Vagina (tissue), 2 donors: ENCODE results near the gene COL23A1. TPM values are rescaled to one million over a fixed set of nuclear protein-coding genes. Genes with fewer than 3 reads are reported as not detected.

Experiments used
- DNase-seq, 2 donors: peaks; one replicate each; pipeline ENCODE4 v3.0.0-alpha.2; 2017; ENCODE audit errors: extremely low spot score in 2 of 2
- H3K27ac ChIP-seq: fragments of 200-600 bp; sonication (generic); one replicate; pipeline ENCODE4 v1.5.1; 2019
- H3K27me3 ChIP-seq: fragments of 200-600 bp; sonication (generic); one replicate; pipeline ENCODE4 v1.5.1; 2019
- H3K36me3 ChIP-seq, 2 donors: fragments of 200-600 bp; sonication (generic); one replicate each; pipeline ENCODE4 v1.5.1; 2017 to 2019
- H3K4me1 ChIP-seq: fragments of 200-600 bp; sonication (generic); one replicate; pipeline ENCODE4 v1.5.1; 2019
- H3K4me3 ChIP-seq, 2 donors: fragments of 200-600 bp; sonication (generic); 1 replicate in 1 of 2; 2 replicates in 1 of 2; pipeline ENCODE4 v1.5.1; 2016 to 2019
- H3K9me3 ChIP-seq: fragments of 200-600 bp; sonication (generic); one replicate; pipeline ENCODE4 v1.5.1; 2019
- POLR2A ChIP-seq, 2 donors: fragments of 450-650 bp; IDR thresholded peaks; one replicate each; pipeline ENCODE4 v1.6.1; 2017; ENCODE audit warnings: antibody characterized with exemption in 2 of 2, mild to moderate bottlenecking in 2 of 2, moderate library complexity in 2 of 2
- POLR2AphosphoS5 ChIP-seq, 2 donors: sonication (generic); formaldehyde crosslinking; IDR thresholded peaks; one replicate each; pipeline ENCODE4 v1.9.0; 2017; ENCODE audit warnings: antibody characterized with exemption in 2 of 2, mild to moderate bottlenecking in 2 of 2, low read depth in 1 of 2; ENCODE audit not compliant: insufficient read depth in 1 of 2
- intact Hi-C: fragments of 100-400 bp; cut with DNase I; formaldehyde crosslinking; loops from one replicate; pipeline ENCODE4 v1.15.1; 2023
- total RNA-seq: library from RNA; depleted of rRNA; stranded (reverse); fragments of >200 nt; gene quantifications from one replicate; pipeline ENCODE4 v1.2.3, GENCODE V29; 2016
- TF ChIP-seq, protein P1 (sequence below), 3 experiments: fragments of 450-650 bp in 2 of 3; fragments of 200-600 bp in 1 of 3; sonication (generic) in 1 of 3; IDR thresholded peaks; one replicate each; pipeline ENCODE4 v1.5.1; 2017 to 2019; ENCODE audit warnings: antibody characterized with exemption in 3 of 3, mild to moderate bottlenecking in 2 of 3, moderate library complexity in 2 of 3

COL23A1 gene
- total RNA-seq, 1 donor from 2014 or later, result 3.7 TPM

DNA sequence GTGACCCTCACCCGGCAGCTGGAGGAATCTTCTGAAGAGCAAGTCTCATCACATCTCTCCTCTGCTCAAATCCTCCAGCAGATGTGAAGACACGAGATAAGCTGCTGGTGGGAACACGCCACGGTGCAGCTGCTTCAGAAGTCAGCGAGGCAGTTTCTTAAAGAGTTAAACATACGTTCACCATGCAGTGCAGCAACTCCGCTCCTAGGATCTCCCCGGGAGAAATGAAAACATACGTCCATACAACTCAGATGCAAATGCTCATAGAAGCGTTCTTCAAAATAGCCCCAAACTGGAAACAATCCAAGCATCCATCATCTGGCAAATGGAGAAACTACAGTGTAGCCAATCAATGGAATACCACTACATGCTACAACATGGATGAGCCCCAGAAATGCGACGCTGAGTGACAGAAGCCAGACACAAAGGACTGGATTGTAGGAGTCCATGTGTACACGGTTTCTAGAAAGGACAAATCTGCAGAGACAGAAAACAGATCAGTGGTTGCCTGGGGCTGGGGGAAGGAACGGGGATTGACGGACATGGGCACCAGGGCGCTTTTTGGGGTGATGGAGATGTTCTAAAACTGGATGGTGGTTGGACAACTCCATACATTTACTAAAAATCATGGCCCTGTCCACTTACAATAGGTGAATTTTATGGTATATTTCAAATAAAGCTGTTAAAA lies 150.6 kb downstream of the COL23A1 start:
- intact Hi-C loops, result loop anchor here (10.0 kb wide), 1 partner anchor 1095 kb away; no protein-coding TSS in a partner anchor
- DNase-seq, result no peak

GRCh38 chr5:178438796-178439195 lies 151.4 kb downstream of the COL23A1 start:
- no peaks in the 10 kb centered on the region for H3K9me3 ChIP-seq

More for the DNA sequence above, 150.6 kb downstream of the COL23A1 start:
- Histone ChIP-seq H3K4me1 (peaks cover 5% of the 10 kb centered on the region), H3K4me3 (no peak overlapping the region), H3K36me3 (no peaks in the 10 kb centered on the region), H3K27me3 (no peaks in the 10 kb centered on the region), H3K27ac (no peak overlapping the region), H3K9me3 (no peaks in the 10 kb centered on the region)
- TF ChIP-seq POLR2A (IDR thresholded peaks at IDR 0.05) (no peak), POLR2AphosphoS5 (IDR thresholded peaks at IDR 0.05; ENCODE audit: insufficient read depth in 1 of 2, low read depth in 1 of 2) (no peak)
- TF ChIP-seq, protein P1, sequence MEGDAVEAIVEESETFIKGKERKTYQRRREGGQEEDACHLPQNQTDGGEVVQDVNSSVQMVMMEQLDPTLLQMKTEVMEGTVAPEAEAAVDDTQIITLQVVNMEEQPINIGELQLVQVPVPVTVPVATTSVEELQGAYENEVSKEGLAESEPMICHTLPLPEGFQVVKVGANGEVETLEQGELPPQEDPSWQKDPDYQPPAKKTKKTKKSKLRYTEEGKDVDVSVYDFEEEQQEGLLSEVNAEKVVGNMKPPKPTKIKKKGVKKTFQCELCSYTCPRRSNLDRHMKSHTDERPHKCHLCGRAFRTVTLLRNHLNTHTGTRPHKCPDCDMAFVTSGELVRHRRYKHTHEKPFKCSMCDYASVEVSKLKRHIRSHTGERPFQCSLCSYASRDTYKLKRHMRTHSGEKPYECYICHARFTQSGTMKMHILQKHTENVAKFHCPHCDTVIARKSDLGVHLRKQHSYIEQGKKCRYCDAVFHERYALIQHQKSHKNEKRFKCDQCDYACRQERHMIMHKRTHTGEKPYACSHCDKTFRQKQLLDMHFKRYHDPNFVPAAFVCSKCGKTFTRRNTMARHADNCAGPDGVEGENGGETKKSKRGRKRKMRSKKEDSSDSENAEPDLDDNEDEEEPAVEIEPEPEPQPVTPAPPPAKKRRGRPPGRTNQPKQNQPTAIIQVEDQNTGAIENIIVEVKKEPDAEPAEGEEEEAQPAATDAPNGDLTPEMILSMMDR (IDR thresholded peaks at IDR 0.05), result no peak

DNA sequence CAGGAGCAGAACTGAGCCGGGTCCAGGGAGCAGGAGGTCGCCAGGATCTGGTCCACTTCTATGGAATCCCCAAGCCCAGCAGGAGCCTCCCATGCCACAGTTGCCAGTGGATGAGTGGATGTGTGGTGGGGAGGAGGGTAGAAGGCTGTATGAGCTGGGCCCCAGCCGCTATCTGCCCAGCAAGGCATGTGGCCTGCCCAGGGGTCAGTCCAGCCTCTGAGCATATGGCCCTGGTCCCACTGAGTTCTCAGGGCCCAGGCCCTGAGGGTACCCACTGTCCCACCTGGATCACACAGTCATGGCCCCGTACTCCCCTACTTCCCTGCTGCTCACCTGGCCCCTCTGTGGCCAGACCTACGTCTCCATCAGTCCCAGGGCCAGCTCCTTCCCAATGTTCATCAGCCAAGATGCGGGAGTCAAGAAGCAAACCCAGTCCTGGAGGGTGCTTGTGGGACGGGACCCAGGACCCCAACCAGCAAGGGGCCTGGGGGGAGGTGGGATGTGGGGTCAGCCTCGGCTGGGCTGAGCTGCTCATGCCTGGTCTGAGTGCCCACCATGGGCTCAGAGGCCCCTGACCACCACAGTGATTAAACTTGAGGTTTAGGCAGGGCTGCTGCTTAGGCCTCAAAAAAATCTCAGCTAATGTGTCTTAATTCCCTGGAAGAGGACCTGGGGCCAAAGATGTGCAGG lies 152.7 kb downstream of the COL23A1 start:
- intact Hi-C loops, result no loop called here
- TF ChIP-seq, protein P1 (IDR thresholded peaks at IDR 0.05), result no peak
- no peak for TF ChIP-seq POLR2A (IDR thresholded peaks at IDR 0.05)
- no peak for TF ChIP-seq POLR2AphosphoS5 (IDR thresholded peaks at IDR 0.05; ENCODE audit: insufficient read depth in 1 of 2, low read depth in 1 of 2)
- Histone ChIP-seq H3K4me3 (no peak overlapping the region), H3K4me1 (peaks cover 7% of the 10 kb centered on the region), H3K9me3 (no peaks in the 10 kb centered on the region), H3K36me3 (no peaks in the 10 kb centered on the region), H3K27ac (no peak overlapping the region), H3K27me3 (no peaks in the 10 kb centered on the region)
- DNase-seq, result peak in 1 of 2 donors; percentile 69

More at GRCh38 chr5:178438796-178439195, 151.4 kb downstream of the COL23A1 start:
- intact Hi-C loops, result no loop called here
- Histone ChIP-seq H3K27me3 (no peaks in the 10 kb centered on the region), H3K27ac (no peak overlapping the region), H3K4me1 (peaks cover 7% of the 10 kb centered on the region), H3K4me3 (no peak overlapping the region), H3K36me3 (no peaks in the 10 kb centered on the region)
- no peak for DNase-seq
- no peak for TF ChIP-seq POLR2A (IDR thresholded peaks at IDR 0.05)
- TF ChIP-seq, protein P1 (IDR thresholded peaks at IDR 0.05), result no peak

DNA sequence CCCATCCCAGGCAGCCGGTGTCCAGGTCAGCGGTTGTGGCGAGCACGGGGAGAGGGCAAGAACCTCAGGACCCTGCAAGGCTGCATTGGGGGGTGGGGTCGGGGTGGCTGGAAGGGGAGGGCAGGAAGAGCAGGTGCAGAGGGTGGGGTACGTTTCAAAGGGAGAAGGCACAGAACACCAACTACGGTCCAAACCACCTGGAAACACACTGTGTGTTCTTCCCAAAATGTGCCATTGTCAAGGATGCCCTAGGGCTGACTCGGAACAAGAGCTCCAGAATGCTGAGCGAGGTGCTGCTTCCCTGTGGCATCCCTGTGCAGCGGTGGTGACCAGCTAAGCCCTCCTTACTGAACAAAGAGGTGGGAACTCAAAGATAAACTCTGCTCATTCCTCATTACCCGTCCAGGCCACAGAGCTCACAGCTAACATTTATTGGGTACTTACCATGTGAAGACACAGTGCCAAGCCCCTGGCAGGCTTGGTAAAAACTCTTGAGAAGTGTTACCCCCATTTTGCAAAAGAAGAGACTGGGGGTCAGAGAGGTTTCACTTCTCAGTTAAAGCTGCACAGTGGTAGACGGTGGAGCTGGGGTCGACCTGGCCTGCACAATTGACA lies 153.8 kb downstream of the COL23A1 start:
- TF ChIP-seq POLR2A (IDR thresholded peaks at IDR 0.05), result no peak
- Histone ChIP-seq H3K4me1 (peaks cover 7% of the 10 kb centered on the region), H3K4me3 (no peak overlapping the region), H3K36me3 (no peaks in the 10 kb centered on the region), H3K9me3 (no peaks in the 10 kb centered on the region), H3K27ac (no peak overlapping the region), H3K27me3 (no peaks in the 10 kb centered on the region)
- peak; percentile 40 to 77 for DNase-seq
- intact Hi-C loops, result no loop called here

- H3K4me3 ChIP-seq, result no peak overlapping the region
- H3K9me3 ChIP-seq, result no peaks in the 10 kb centered on the region
- TF ChIP-seq POLR2AphosphoS5 (IDR thresholded peaks at IDR 0.05; ENCODE audit: insufficient read depth in 1 of 2, low read depth in 1 of 2) (no peak), POLR2A (IDR thresholded peaks at IDR 0.05) (no peak)
- TF ChIP-seq, protein P1 (IDR thresholded peaks at IDR 0.05), result no peak
- intact Hi-C loops, result no loop called here
- no peak overlapping the region for H3K27ac ChIP-seq
- H3K4me1 ChIP-seq, result peaks cover 7% of the 10 kb centered on the region
- H3K36me3 ChIP-seq, result no peaks in the 10 kb centered on the region
- H3K27me3 ChIP-seq, result no peaks in the 10 kb centered on the region
- DNase-seq, result peak; percentile 64 to 82
These were observed 154.6 kb downstream of the COL23A1 start for GRCh38 chr5:178435321-178436238.
